Activated B cell treated with CpG ODN at 0.5 μM for 24 hours (primary cell): ENCODE results near the gene MIX23. TPM values are rescaled to one million over a fixed set of nuclear protein-coding genes. Genes with fewer than 3 reads are reported as not detected.
"Not testable (repeated sequence)": the region's sequence is repeated elsewhere in the genome, so short reads cannot be mapped to it uniquely, and the experiment has no call there.

Source experiments
- ATAC-seq: fragments of 200-7000 bp; cut with Tn5 transposase; one replicate; pipeline ENCODE4 v1.10.0; 2021; ENCODE audit warnings: low read depth, mild to moderate bottlenecking, moderate library complexity
- CTCF ChIA-PET: fragments of 350-600 bp; sonication (Branson Sonifier 250); formaldehyde crosslinking; loops from one replicate; lab custom pipeline; 2021; ENCODE audit warnings: antibody characterized with exemption; lab: Charles Lee
- POLR2A ChIA-PET: fragments of 350-600 bp; sonication (Branson Sonifier 250); formaldehyde crosslinking; loops from one replicate; lab custom pipeline; 2021; ENCODE audit warnings: antibody characterized with exemption; lab: Charles Lee
- DNase-seq: peaks from one replicate; pipeline ENCODE4 v3.0.0; 2022
- H3K27ac Mint-ChIP-seq: one replicate; pipeline ENCODE4 v1.8.0; 2020; ENCODE audit warnings: mixed read lengths
- H3K27me3 Mint-ChIP-seq: one replicate; pipeline ENCODE4 v1.8.0; 2021; ENCODE audit warnings: mixed read lengths
- H3K36me3 Mint-ChIP-seq: one replicate; pipeline ENCODE4 v1.8.0; 2021; ENCODE audit warnings: low read depth, mixed read lengths
- H3K4me1 Mint-ChIP-seq: one replicate; pipeline ENCODE4 v1.8.0; 2021; ENCODE audit warnings: mixed read lengths
- H3K4me3 Mint-ChIP-seq: one replicate; pipeline ENCODE4 v1.8.0; 2020; ENCODE audit warnings: mild to moderate bottlenecking, mixed read lengths
- H3K9me3 Mint-ChIP-seq: one replicate; pipeline ENCODE4 v1.8.0; 2020; ENCODE audit warnings: mixed read lengths
- CTCF ChIP-seq: fragments of 200-600 bp; IDR thresholded peaks from one replicate; pipeline ENCODE4 v1.8.0; 2022; ENCODE audit warnings: antibody characterized with exemption, mild to moderate bottlenecking
- intact Hi-C: fragments of 100-400 bp; cut with micrococcal nuclease; formaldehyde crosslinking; loops from one replicate; pipeline ENCODE4 v1.15.1; 2024
- total RNA-seq: library from RNA; stranded (reverse); gene quantifications from 2 replicates; pipeline ENCODE4 v1.2.3, GENCODE V29; 2022

MIX23 gene
- total RNA-seq, 1 donor from 2014 or later = 49.1 TPM

- peaks cover 16% of the 10 kb centered on the region for H3K36me3 Mint-ChIP-seq
- peak; percentile 94 for ATAC-seq
- peak; percentile 93 for DNase-seq
Measured at GRCh38 chr3:122383771-122384697, 1.0 kb upstream of the MIX23 start, which contains the start of gene FAM162A. Gene FAM162A, plus strand, starts transcription at chr3:122384182. Its CDS starts 84 bp downstream, at chr3:122384266.

GRCh38 chr3:122377975-122378374 is 5.1 kb downstream of the MIX23 start:
- intact Hi-C loops = no loop called here
- Mint-ChIP-seq H3K36me3 (peaks cover 22% of the 10 kb centered on the region), H3K4me3 (no peak overlapping the region), H3K4me1 (peaks cover 19% of the 10 kb centered on the region), H3K27ac (no peak overlapping the region), H3K9me3 (no peaks in the 10 kb centered on the region), H3K27me3 (no peaks in the 10 kb centered on the region)
- ATAC-seq = no peak
- DNase-seq = no peak
- POLR2A ChIA-PET = no interaction called here
- TF ChIP-seq CTCF = no peak
- CTCF ChIA-PET = no interaction called here

More at GRCh38 chr3:122383771-122384697, 1.0 kb upstream of the MIX23 start, which contains the start of gene FAM162A:
- Mint-ChIP-seq H3K27ac (peak within 1 kb of the TSS; percentile 91), H3K4me3 (peak within 1 kb of the TSS; percentile 94), H3K9me3 (no peaks in the 10 kb centered on the region), H3K4me1 (peaks cover 38% of the 10 kb centered on the region), H3K27me3 (no peaks in the 10 kb centered on the region)
- TF ChIP-seq CTCF = no peak
- intact Hi-C loops = loop anchor here (1.0 to 5.0 kb wide), 12 partner anchors 32 to 1201 kb away; partner anchors contain the start of genes EAF2, GOLGB1, HACD2 and HCLS1
- POLR2A ChIA-PET = interaction anchor here (0.6 to 2.8 kb wide), 18 partner anchors 9 to 1788 kb away, joined by 3 to 55 read pairs (median 4); partner anchors contain the start of genes GOLGB1, HCLS1, HSPBAP1 and KPNA1
- CTCF ChIA-PET = interaction anchor here (0.7 to 3.4 kb wide), 7 partner anchors 9 to 837 kb away, joined by 3 to 16 read pairs (median 8); partner anchors contain the start of genes POLQ and WDR5B

GRCh38 chr3:122374034-122374433 is 9.0 kb downstream of the MIX23 start:
- ChIA-PET POLR2A (no interaction called here), CTCF (no interaction called here)
- TF ChIP-seq CTCF = no peak
- Mint-ChIP-seq H3K4me3 (no peak overlapping the region), H3K9me3 (no peaks in the 10 kb centered on the region), H3K4me1 (peaks cover 4% of the 10 kb centered on the region), H3K36me3 (peaks cover 37% of the 10 kb centered on the region), H3K27me3 (no peaks in the 10 kb centered on the region), H3K27ac (no peak overlapping the region)
- ATAC-seq (no peak), DNase-seq (no peak)
- intact Hi-C loops = no loop called here

- H3K9me3 Mint-ChIP-seq = no peaks in the 10 kb centered on the region
- H3K27me3 Mint-ChIP-seq = no peaks in the 10 kb centered on the region
- H3K4me3 Mint-ChIP-seq = no peak overlapping the region
- ChIA-PET CTCF (no interaction called here), POLR2A (no interaction called here)
- intact Hi-C loops = no loop called here
- TF ChIP-seq CTCF = no peak
- peaks cover 79% of the 10 kb centered on the region for H3K36me3 Mint-ChIP-seq
- H3K27ac Mint-ChIP-seq = no peak overlapping the region
- ATAC-seq (no peak), DNase-seq (no peak)
- no peaks in the 10 kb centered on the region for H3K4me1 Mint-ChIP-seq
Measured at GRCh38 chr3:122366379-122366749, 16.7 kb downstream of the MIX23 start.

GRCh38 chr3:122365582-122366378 is 17.3 kb downstream of the MIX23 start:
- DNase-seq, ATAC-seq, H3K9me3 Mint-ChIP-seq, H3K4me3 Mint-ChIP-seq, intact Hi-C loops, H3K27ac Mint-ChIP-seq, H3K4me1 Mint-ChIP-seq, H3K27me3 Mint-ChIP-seq, CTCF ChIA-PET: not testable (repeated sequence)
- H3K36me3 Mint-ChIP-seq = peaks cover 77% of the 10 kb centered on the region
- POLR2A ChIA-PET = interaction anchor here (2.3 kb wide), 1 partner anchor 17 kb away, joined by 6 read pairs; the partner anchor contains the start of gene MIX23
